ENCODE measurements around the gene GATM.
A peak's percentile ranks its signal among the peaks of the same experiment; 100 is the strongest.

Gene GATM, protein sequence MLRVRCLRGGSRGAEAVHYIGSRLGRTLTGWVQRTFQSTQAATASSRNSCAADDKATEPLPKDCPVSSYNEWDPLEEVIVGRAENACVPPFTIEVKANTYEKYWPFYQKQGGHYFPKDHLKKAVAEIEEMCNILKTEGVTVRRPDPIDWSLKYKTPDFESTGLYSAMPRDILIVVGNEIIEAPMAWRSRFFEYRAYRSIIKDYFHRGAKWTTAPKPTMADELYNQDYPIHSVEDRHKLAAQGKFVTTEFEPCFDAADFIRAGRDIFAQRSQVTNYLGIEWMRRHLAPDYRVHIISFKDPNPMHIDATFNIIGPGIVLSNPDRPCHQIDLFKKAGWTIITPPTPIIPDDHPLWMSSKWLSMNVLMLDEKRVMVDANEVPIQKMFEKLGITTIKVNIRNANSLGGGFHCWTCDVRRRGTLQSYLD

DNA sequence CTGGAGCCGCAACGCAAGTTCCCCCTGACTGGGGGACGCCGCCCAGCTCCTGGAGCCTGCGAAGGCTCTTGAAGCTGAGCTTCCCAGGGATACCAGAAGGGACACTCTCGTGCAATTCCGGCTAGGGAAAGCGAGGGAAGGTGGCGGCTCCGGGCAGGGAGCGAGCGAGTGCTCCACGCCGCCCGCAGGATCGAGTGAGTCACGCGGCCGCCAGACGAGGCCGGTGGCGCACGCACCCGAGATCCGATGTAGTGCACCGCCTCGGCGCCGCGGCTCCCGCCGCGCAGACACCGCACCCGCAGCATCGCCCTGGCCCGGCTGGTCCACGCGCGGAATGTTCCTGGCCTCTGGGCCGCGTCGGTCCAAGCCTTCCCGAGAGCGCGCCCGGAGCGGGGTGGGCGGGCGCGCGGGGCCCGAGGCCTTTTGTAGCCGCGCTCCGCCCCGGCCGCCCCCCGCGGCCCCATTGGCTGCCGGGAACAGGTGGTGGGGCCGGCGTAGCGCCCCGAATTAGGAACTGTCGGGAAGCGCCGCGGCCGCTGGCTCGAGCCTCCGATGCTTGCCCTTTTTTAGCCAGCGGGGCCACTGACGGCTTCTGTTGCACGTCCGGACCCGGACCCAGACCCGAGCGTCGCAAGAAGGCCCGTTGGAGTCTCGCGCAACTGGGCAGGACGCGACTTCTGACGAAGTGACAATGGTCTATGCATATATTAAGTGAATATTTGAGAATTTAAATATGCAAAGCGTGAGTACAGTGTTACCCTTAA is at the start of gene GATM:
GATM (minus strand) TSS at position 396 of the 764 bp plus-strand sequence; CDS start at position 305, 91 bp downstream.
- peak; percentile 57 for DNase-seq (ENCODE audit: low spot score)

DNA sequence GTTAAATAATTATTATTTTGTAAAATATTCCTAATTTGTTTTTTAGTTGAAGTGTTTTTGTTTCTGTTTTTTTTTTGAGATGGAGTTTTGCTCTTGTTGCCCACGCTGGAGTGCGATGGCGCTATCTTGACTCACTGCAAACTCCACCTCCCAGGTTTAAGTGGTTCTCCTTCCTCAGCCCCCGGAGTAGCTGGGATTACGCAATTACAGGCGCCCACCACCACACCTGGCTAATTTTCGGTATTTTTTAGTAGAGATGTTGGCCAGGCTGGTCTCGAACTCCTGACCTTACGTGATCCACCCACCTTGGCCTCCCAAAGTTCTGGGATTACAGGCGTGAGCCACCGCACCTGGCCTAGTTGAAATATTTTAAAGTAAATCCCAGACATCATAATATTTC is 48.7 kb upstream of the GATM start:
- no peak for DNase-seq (ENCODE audit: low spot score)

DNA sequence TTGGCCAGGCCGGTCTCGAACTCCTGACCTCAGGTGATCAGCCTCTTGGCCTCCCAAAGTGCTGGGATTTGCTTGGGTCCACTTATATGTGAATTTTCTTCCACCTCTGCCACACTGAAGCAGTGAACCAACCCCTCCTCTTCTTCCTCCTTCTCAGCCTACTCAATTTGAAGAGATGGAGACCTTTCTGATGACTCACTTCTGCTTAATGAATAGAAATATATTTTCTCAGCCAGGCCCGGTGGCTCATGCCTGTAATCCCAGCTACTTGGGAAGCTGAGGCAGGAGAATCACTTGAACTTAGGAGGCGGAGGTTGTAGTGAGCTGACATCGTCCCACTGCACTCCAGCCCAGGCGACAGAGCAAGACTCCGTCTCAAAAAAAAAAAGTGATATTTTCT is 46.8 kb upstream of the GATM start:
- DNase-seq (ENCODE audit: low spot score) = peak; percentile 26

DNA sequence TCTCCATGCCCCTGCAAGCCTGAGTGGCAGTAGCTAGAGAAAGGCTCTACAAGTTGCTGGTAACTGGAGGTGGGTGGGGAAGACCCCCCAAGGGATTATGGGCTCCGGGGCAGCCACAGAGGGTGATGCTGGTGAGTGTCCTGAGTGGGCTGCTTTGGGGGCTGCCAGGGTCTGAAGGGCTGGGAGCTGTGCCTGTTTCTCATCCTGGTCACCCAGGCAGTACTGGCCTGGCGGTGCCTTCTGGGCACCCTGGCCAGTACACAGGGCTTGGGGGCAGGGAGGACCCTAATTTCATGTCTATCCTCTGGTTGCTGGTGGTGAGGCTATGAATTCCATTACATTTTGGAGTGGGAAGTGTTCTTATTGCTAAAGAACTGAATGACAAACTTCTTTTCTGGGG is 46.1 kb upstream of the GATM start:
- no peak for DNase-seq (ENCODE audit: low spot score)

DNA sequence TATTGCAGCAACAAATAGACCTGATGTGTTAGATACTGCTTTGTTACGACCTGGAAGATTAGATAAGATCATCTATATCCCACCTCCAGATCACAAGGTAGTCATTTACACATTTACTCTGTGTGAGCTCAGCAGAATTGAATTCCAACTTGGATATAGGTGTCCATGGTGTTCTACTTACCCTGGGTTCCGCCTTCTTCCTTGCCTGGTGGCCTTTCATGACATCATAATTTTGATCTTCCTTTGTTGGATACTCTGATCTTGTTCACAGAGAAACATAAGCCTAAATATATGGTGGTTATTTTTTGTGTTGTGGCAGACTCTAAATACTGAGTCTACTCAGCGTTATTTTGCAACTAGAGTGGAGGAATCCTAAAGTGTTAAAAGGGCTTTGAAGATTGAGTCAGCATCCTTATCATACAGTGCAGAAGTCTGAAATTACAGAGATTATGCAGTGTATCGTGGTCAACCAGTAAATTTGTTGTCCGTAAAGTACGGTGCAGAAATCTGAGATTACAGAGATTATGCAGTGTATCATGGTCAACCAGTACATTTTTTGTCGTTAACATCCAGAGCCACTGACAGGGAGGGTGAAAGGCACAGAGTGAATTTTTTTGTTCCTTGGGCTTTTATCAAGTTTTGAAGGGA is 39.1 kb upstream of the GATM start:
- no peak for DNase-seq (ENCODE audit: low spot score)

DNA sequence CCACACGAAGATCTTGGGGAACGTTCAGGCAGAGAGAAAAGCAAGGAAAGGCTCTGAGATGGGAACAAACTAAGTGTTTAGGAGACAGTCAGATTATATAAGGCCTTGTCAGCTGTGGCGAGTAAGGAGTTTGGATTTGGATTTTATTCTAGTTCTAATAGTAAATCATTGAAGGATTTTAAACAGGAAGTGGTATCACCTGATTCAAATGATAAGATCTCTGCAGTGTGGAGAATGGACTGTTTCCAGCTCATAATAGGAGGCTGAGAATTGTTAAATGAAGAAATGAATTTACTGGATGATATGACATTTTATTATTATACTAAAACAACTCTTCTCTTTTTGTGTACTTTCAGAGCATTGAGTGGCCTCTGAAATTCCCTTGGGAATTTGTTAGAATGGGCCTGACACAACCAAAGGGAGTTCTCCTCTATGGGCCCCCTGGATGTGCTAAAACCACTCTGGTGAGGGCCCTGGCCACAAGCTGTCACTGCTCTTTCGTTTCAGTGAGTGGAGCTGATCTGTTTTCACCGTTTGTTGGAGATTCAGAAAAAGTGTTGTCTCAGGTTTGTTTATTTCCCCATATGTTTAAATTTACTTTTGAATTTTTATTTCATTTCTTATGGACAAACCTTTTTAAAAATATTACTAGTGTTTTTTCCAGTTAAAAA is 36.0 kb upstream of the GATM start:
- no peak for DNase-seq (ENCODE audit: low spot score)

DNA sequence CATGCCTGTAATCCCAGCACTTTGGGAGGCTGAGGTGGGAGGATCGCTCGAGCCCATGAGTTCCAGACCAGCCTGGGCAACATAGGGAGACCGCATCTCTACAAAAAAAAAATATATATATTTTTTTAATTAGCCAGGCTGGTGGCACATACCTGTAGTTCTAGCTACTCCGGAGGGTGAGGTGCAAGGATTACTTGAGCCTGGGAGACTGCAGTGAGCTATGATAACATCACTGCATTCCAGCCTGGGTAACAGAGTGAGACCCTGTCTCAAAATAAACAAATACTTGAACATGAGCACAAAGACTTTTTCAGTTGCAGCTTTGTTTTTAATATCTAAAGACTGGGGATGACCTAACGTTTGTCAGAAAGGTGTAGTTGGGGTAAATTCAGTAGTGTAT is 31.3 kb upstream of the GATM start:
- no peak for DNase-seq (ENCODE audit: low spot score)

DNA sequence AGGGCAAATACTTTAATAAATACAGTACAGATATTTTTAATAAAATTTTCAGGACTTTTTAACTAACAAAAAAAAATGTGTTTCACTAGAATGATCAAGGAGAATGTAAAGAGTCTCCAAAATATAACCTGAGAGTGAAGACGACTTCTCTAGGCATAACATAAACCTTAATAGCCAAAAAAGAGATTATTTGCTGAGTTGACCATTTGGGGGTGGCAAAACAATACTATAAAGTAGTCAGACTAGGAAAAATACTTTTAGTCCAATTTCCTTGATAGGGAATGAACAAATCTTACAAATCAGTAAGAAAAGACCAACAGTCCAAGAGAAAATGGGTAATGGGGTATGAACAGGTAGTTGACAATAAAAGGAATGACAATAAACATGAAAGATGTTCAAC is 29.4 kb upstream of the GATM start:
- no peak for DNase-seq (ENCODE audit: low spot score)

DNA sequence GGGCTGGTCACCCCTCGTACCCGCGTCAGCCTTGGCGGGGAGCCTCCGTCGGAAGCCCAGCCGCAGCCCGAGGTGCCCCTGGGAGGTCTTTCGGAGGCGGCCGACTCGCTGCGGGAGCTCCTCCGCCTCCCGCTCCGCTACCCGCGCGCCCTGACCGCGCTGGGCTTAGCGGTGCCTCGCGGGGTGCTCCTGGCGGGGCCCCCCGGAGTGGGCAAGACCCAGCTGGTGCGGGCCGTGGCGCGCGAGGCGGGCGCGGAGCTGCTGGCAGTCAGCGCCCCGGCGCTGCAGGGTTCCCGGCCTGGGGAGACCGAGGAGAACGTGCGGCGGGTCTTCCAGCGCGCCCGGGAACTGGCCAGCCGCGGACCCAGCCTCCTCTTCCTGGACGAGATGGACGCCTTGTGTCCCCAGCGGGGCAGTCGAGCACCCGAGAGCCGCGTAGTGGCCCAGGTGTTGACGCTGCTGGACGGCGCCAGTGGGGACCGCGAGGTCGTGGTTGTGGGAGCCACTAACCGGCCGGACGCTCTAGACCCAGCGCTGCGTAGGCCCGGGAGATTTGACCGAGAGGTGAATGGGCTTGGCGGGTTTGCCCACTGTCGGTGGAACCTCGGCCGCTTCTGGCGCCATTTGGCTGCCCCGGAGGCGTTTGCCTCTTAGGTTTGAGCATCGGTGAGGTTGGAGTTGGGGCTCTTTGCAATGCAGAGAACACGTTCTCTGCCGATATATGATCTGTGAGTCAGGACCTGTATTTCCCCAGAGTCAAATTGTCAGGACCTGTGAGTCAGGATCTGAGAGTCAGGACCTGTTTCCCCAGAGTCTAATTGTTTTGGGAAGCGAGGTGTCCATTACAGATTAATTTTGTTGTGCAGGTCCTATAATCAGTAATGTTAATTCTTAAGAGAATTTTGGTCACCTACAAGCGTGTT is 24.9 kb upstream of the GATM start:
- peak; percentile 33 for DNase-seq (ENCODE audit: low spot score)

DNA sequence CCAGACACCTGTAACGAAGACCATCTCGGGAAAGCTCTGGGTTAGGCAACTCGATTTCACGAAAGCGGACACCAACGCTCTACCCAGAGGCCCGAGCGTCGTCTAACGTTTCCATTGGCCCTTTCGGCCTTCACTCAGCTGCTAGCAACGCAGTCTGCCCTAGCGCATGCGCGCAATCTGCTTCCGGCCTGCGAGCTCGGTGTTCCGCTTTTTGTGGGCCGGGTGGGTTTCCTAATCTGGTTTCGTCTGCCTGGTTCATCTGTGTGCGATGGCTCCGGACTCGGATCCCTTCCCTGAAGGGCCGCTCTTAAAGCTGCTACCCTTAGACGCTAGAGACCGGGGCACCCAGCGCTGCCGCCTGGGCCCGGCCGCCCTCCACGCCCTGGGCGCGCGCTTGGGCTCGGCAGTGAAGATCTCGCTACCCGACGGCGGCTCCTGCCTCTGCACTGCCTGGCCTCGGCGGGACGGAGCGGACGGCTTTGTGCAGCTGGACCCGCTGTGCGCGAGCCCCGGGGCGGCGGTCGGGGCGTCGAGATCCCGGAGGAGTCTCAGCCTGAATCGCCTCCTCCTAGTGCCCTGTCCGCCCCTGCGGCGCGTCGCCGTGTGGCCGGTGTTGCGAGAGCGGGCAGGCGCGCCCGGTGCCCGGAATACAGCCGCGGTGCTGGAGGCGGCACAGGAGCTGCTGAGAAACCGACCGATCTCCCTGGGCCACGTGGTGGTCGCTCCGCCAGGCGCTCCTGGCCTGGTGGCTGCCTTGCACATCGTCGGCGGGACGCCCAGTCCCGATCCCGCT is 24.0 kb upstream of the GATM start:
- peak; percentile 99 for DNase-seq (ENCODE audit: low spot score)

DNA sequence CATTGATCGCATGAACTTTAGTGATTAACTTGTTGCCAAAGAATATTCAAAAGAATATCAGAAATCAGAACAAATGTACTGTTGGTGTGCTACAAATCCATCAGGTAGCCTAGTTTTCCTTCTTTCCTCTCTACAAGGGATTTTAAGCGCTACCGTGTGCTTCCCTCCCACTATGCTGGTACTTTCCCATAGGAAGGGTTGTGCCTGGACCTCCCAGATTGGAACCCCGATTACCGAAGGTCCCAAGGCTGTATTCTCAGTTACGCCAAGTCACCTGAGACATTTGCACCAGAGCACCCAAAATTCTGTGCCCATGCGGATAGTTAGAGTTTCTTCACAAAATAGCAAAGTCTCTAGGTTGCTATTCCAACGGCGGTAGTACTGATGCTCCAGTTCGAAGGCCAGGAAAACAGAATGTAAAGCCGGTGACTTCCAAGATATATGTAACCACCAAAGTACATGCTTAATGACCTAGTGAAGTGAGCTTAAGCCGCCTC is 23.4 kb upstream of the GATM start:
- no peak for DNase-seq (ENCODE audit: low spot score)

DNA sequence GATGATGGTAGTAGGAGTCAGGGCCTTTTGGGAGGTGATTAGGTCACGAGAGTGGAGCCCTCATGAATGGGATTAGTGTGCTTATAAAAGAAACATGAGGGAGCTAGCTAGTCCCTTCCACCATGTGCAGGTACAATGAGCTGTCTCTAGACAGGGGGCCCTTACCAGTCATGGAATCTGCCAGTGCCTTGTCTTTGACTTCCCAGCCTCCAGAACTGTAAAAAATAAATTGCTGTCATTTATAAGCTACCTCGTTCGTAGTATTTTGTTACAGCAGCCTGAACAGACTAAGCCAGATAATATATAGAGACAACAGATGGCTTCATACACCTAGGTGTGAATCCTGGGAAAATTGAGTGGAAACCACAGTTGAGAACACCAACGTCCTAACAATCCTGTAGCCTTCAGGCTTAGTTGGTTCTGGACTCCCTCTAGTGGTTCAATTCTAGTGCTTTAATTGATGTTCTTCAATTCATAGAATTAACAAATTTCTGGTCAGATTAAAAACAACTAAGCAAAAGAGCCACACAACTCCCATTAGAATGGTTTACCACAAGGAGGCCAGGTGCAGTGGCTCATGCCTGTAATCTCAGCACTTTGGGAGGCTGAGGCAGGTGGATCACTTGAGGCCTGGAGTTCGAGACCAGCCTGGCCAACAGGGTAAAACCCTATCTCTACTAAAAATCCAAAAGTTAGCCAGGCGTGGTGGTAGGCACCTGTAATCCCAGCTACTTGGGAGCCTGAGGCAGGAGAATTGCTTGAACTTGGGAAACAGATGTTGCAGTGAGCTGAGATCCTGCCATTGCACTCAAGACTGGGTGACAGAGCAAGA is 21.3 kb upstream of the GATM start:
- DNase-seq (ENCODE audit: low spot score) = peak; percentile 53

DNA sequence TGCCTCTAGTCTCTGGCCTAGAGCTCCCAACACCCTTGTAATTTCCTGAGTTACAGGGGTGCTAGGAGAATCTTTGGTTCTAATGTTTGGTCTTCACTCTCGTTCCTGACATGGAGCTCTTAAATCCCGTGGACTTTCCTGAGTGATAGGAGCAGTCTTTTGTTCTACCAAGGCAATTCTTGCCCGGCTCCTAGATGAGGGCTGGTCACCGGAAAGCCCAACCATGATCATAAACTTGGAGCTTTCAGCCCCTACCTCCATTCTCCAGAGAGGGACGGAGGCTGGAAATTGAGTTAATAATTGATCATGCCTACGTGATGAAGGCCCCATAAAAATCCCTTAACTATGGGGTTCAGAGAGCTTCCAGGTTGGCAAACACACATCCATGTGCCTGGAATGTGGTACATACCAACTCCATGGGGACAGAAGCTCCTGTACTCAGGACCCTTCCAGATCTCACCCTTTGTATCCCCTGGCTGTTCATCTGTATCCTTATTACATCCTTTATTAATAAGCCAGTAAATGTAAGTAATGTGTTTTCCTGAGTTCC is 18.8 kb upstream of the GATM start:
- DNase-seq (ENCODE audit: low spot score) = no peak

DNA sequence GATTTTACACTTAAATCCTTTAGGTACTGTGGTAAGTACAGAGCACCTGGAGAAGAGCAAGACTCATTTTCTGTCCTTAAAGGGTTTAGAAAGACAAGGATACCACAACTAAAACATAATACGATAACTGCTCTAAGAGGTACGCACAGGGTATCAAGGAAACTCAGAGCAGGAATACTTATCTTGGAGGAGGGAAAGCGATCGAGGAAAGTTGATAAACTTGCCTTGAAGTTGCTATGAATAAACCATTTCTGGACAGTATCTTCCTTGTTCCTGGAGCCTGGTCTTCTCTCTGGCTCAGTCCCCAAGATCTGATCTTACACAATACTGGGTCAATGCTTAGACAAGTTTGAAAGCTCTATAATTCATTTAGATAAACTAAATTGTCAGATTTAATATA is 17.6 kb upstream of the GATM start:
- DNase-seq (ENCODE audit: low spot score) = no peak

DNA sequence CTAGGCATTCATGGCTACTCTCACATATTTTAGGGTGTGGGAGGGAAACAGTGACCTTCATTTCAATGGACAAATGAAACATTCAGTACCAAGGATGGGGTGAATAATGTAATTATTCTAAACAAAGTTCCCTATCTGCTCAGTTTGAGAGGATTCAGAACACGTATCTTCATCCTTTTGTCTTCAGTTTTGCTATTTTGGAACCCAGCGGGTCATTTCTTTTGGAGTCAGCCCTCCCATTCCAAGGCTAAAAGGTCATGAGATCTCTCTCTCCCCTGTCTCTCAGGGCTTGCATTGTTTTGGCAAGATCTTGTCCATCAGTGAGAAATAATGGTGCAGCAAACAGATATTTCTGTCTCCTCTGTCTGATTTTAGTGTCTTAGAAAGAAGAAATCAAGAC is 16.3 kb upstream of the GATM start:
- DNase-seq (ENCODE audit: low spot score) = no peak

DNA sequence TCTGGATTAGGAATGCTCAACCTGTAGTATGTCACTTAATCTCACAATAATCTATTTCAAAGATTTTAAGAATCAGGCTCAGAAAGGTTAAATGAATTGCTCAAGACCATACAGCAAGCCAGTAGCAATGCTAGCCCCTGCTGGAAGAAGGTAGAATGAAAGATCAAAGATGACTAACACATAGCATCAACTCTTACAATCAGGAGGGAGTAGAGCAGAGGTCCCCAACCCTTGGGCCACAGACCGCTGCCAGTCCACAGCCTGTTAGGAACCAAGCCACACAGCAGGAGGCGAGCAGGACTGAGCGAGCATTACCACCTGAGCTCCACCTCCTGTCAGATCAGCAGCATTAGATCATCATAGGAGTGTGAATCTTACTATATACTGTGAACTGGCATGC is 15.5 kb upstream of the GATM start:
- no peak for DNase-seq (ENCODE audit: low spot score)

DNA sequence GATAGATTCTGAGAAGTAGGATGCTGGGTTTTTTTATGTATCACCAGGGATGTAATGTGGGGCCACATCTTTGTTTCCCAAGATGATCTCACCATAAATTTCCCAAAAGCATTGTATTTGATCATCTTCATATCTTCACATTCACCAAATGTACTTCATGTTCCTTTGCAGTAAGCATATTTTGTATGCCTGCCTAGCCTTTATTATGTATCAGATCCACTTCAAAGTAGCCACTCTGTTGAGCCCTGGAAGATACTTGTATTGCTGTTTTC is 14.2 kb upstream of the GATM start:
- DNase-seq (ENCODE audit: low spot score) = no peak

DNA sequence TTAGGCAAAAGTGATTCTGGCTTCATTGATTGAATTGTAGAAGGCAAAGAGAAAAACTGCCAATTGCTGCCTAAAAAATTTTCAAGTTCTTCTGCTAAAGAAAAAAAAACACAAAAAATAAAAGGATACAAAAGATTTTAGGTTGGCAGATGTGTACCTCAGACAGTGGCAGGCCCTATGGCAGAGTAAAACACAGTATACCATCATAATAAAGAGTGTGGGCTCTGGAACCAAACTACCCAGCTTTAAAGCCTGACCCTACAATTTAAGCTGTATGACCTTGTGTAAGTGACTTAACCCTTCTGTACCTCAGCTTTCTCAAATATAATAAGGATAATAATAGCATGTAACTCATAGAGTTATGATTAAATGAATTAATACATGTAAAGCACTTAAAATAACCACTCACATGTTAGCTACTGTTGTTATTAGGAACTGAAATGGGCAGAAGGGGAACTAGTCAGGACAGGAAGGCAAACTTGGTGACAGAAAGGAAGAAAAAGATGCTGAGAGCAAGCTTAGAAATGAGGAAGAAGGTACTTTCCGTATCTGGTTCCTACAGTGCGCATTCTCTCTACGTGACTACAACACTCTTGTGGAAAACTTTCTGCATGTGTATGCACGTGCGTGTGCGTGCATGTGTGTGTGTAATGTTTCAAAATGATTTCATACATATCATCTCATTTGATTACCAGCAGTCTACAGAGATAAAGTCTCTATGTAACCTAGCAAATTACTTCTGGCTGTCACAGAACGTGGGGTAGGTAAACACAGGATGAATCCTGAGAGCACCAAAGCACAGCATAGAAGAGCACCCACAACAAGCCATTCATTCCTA is 13.6 kb upstream of the GATM start:
- no peak for DNase-seq (ENCODE audit: low spot score)

Measured in kidney capillary endothelial cell (primary cell).